H1 (cell line): ENCODE measurements around the gene NANP. TPM values are rescaled to one million over a fixed set of nuclear protein-coding genes. Genes with fewer than 3 reads are reported as not detected.

Experiments used
- CTCF ChIA-PET: fragments of 300-600 bp; sonication (Branson Sonifier 250); formaldehyde crosslinking; loops from one replicate; lab custom pipeline; 2021; ENCODE audit not compliant: partially characterized antibody; lab: Charles Lee
- POLR2A ChIA-PET: fragments of 300-600 bp; sonication (Branson Sonifier 250); formaldehyde crosslinking; loops from one replicate; lab custom pipeline; 2021; ENCODE audit warnings: inconsistent platforms; ENCODE audit not compliant: partially characterized antibody; lab: Charles Lee
- DNase-seq, 2 experiments: peaks; one replicate each; pipeline versions ENCODE4 v3.0.0 to v3.0.0-alpha.2; 2010 to 2022; ENCODE audit warnings: low spot score in 2 of 2, low read depth in 1 of 2, mixed read lengths in 1 of 2
- FAIRE-seq: peaks from 2 replicates; lab custom pipeline; 2011; peaks lifted over from hg19 to GRCh38; lab: Jason Lieb, UNC
- H2AFZ ChIP-seq: 2 replicates; pipeline ENCODE4 v1.8.1; 2012; ENCODE audit warnings: low read length, inconsistent platforms
- H2AK5ac ChIP-seq: 2 replicates; pipeline ENCODE4 v1.6.1; 2013; ENCODE audit warnings: low read depth, low read length
- H2BK120ac ChIP-seq: replicated peaks from 2 replicates; pipeline ENCODE3; 2013; ENCODE audit warnings: low read depth, low read length, inconsistent platforms
- H2BK12ac ChIP-seq: 2 replicates; pipeline ENCODE4 v1.6.1; 2013; ENCODE audit warnings: low read depth, low read length
- H2BK15ac ChIP-seq: 2 replicates; pipeline ENCODE4 v1.6.1; 2013; ENCODE audit warnings: low read length
- H2BK20ac ChIP-seq: 2 replicates; pipeline ENCODE4 v1.6.1; 2013; ENCODE audit warnings: low read length
- H2BK5ac ChIP-seq: 2 replicates; pipeline ENCODE4 v1.6.1; 2013; ENCODE audit warnings: low read depth, low read length
- H3K14ac ChIP-seq: 2 replicates; pipeline ENCODE4 v1.6.1; 2013; ENCODE audit warnings: inconsistent platforms; ENCODE audit not compliant: insufficient read length
- H3K18ac ChIP-seq: 2 replicates; pipeline ENCODE4 v1.6.1; 2013; ENCODE audit warnings: low read length; ENCODE audit errors: extremely low read depth
- H3K23ac ChIP-seq: 2 replicates; pipeline ENCODE4 v1.6.1; 2013; ENCODE audit warnings: inconsistent platforms; ENCODE audit not compliant: insufficient read length
- H3K23me2 ChIP-seq: 2 replicates; pipeline ENCODE4 v1.6.1; 2013; ENCODE audit warnings: low read depth, low read length
- H3K27ac ChIP-seq: 2 replicates; pipeline ENCODE4 v1.6.1; 2011; ENCODE audit warnings: low read depth, low read length, inconsistent platforms
- H3K27me3 ChIP-seq, 4 experiments: replicated peaks in 1 of 4; 1 replicate in 1 of 4; 2 replicates in 3 of 4; pipeline versions ENCODE4 v1.6.1 to v1.8.1; 2011 to 2013; ENCODE audit warnings: low read length in 3 of 4, mild to moderate bottlenecking in 3 of 4, inconsistent platforms in 2 of 4, mixed read lengths in 2 of 4, moderate library complexity in 1 of 4; ENCODE audit not compliant: control insufficient read depth in 3 of 4, insufficient read depth in 3 of 4; ENCODE audit errors: extremely low read depth in 1 of 4
- H3K36me3 ChIP-seq, 4 experiments: 2 replicates each; pipeline versions ENCODE4 v1.6.1 to v1.8.1; 2011 to 2013; ENCODE audit warnings: mild to moderate bottlenecking in 4 of 4, low read length in 3 of 4, moderate library complexity in 2 of 4, control low read depth in 1 of 4, inconsistent platforms in 1 of 4; ENCODE audit not compliant: insufficient read depth in 4 of 4, control insufficient read depth in 2 of 4
- H3K4ac ChIP-seq: replicated peaks from 2 replicates; pipeline ENCODE3; 2013; ENCODE audit warnings: low read length, low read depth, mixed read lengths, inconsistent platforms; ENCODE audit not compliant: insufficient read length
- H3K4me1 ChIP-seq, 4 experiments: replicated peaks in 1 of 4; 1 replicate in 1 of 4; 2 replicates in 3 of 4; pipeline versions ENCODE4 v1.6.1 to v1.8.1; 2011 to 2013; ENCODE audit warnings: low read length in 3 of 4, inconsistent platforms in 2 of 4, mixed read lengths in 1 of 4; ENCODE audit not compliant: insufficient read depth in 4 of 4, control insufficient read depth in 3 of 4
- H3K4me2 ChIP-seq, 2 experiments: 2 replicates each; pipeline versions ENCODE4 v1.6.1 to v1.8.1; 2011 to 2013; ENCODE audit warnings: low read depth in 2 of 2, low read length in 2 of 2, control low read depth in 1 of 2, inconsistent platforms in 1 of 2, mild to moderate bottlenecking in 1 of 2; ENCODE audit not compliant: insufficient read depth in 1 of 2
- H3K4me3 ChIP-seq, 4 experiments: fragments of 200-600, 300-600 bp in 1 of 4; sonication (generic), shearing (Covaris generic), sonication (Bioruptor Twin) in 1 of 4; 2 replicates each; pipeline versions ENCODE4 v1.5.1 to v1.8.1; 2011 to 2016; ENCODE audit warnings: low read length in 4 of 4, low read depth in 3 of 4, control low read depth in 2 of 4, inconsistent platforms in 2 of 4, mild to moderate bottlenecking in 2 of 4, mixed read lengths in 1 of 4, moderate library complexity in 1 of 4; ENCODE audit not compliant: insufficient read depth in 2 of 4; ENCODE audit errors: extremely low read depth in 1 of 4
- H3K56ac ChIP-seq: replicated peaks from 2 replicates; pipeline ENCODE3; 2013; ENCODE audit warnings: low read depth, mild to moderate bottlenecking, mixed read lengths, low read length, inconsistent platforms; ENCODE audit not compliant: insufficient read length
- H3K79me1 ChIP-seq: 2 replicates; pipeline ENCODE4 v1.6.1; 2013; ENCODE audit warnings: low read depth, low read length, control low read depth
- H3K79me2 ChIP-seq, 2 experiments: 2 replicates each; pipeline versions ENCODE4 v1.6.1 to v1.8.1; 2012 to 2013; ENCODE audit warnings: low read length in 2 of 2, mild to moderate bottlenecking in 2 of 2, inconsistent platforms in 1 of 2; ENCODE audit not compliant: insufficient read depth in 2 of 2, control insufficient read depth in 1 of 2
- H3K9ac ChIP-seq, 4 experiments: replicated peaks in 1 of 4; 1 replicate in 1 of 4; 2 replicates in 3 of 4; pipeline versions ENCODE4 v1.6.1 to v1.8.1; 2011 to 2013; ENCODE audit warnings: low read depth in 3 of 4, low read length in 3 of 4, control low read depth in 2 of 4, mild to moderate bottlenecking in 2 of 4, moderate library complexity in 2 of 4, inconsistent platforms in 1 of 4; ENCODE audit errors: extremely low read depth in 1 of 4
- H3K9me3 ChIP-seq, 2 experiments: 2 replicates each; pipeline versions ENCODE4 v1.6.1 to v1.8.1; 2012 to 2013; ENCODE audit warnings: mild to moderate bottlenecking in 2 of 2, moderate library complexity in 2 of 2, control low read depth in 1 of 2, inconsistent platforms in 1 of 2, low read depth in 1 of 2, low read length in 1 of 2, mixed read lengths in 1 of 2; ENCODE audit not compliant: insufficient read depth in 2 of 2
- H4K20me1 ChIP-seq, 2 experiments: replicated peaks in 1 of 2; 2 replicates each; pipeline versions ENCODE3 to v1.8.1; 2011 to 2013; ENCODE audit warnings: inconsistent platforms in 2 of 2, low read length in 2 of 2, mild to moderate bottlenecking in 1 of 2; ENCODE audit not compliant: insufficient read depth in 2 of 2, control insufficient read depth in 1 of 2
- H4K5ac ChIP-seq: 2 replicates; pipeline ENCODE4 v1.6.1; 2013; ENCODE audit warnings: low read length, low read depth, mixed read lengths, inconsistent platforms; ENCODE audit not compliant: insufficient read length
- H4K8ac ChIP-seq: 2 replicates; pipeline ENCODE4 v1.8.0; 2013; ENCODE audit warnings: mild to moderate bottlenecking, moderate library complexity, low read length, inconsistent platforms; ENCODE audit not compliant: insufficient read depth; ENCODE audit errors: extremely low read depth
- H4K91ac ChIP-seq: replicated peaks from 2 replicates; pipeline ENCODE3; 2013; ENCODE audit warnings: low read length, mixed read lengths, inconsistent platforms; ENCODE audit not compliant: insufficient read length
- CBX5 ChIP-seq: fragments of 300-800, 300-1000 bp; sonication (generic); IDR thresholded peaks from 2 replicates; pipeline ENCODE4 v1.7.1; 2016; ENCODE audit warnings: antibody characterized with exemption, low read length, low read depth
- GTF2F1 ChIP-seq: IDR thresholded peaks from 2 replicates; pipeline ENCODE4 v1.6.1; 2012; ENCODE audit warnings: low read depth, low read length, improper control_type of control experiment, borderline replicate concordance
- KDM5A ChIP-seq: fragments of 200-600 bp; IDR thresholded peaks from 2 replicates; pipeline ENCODE4 v1.7.1; 2012; ENCODE audit warnings: mild to moderate bottlenecking, low read length, inconsistent platforms, mixed read lengths
- POU5F1 ChIP-seq: IDR thresholded peaks from 2 replicates; pipeline ENCODE4 v1.6.1; 2011; ENCODE audit warnings: low read depth, mild to moderate bottlenecking, low read length, moderate library complexity
- RXRA ChIP-seq: IDR thresholded peaks from 2 replicates; pipeline ENCODE4 v1.6.1; 2011; ENCODE audit warnings: low read depth, mild to moderate bottlenecking, low read length, moderate library complexity; ENCODE audit not compliant: insufficient read depth
- SAP30 ChIP-seq: fragments of 300-600 bp; sonication (generic); IDR thresholded peaks from 2 replicates; pipeline ENCODE4 v1.7.1; 2012; ENCODE audit warnings: low read length, moderate library complexity, mild to moderate bottlenecking, inconsistent platforms; ENCODE audit not compliant: insufficient read depth, insufficient replicate concordance
- SUZ12 ChIP-seq: fragments of 200-600 bp; sonication (generic); IDR thresholded peaks from 2 replicates; pipeline ENCODE4 v1.6.1; 2012; ENCODE audit warnings: mild to moderate bottlenecking, inconsistent platforms, low read length, moderate library complexity, mixed read lengths
- TAF1 ChIP-seq: IDR thresholded peaks from 2 replicates; pipeline ENCODE4 v1.6.1; 2011; ENCODE audit warnings: mild to moderate bottlenecking, low read depth, low read length
- TEAD4 ChIP-seq: IDR thresholded peaks from 2 replicates; pipeline ENCODE4 v1.6.1; 2012; ENCODE audit warnings: low read depth, low read length, inconsistent platforms, mixed read lengths
- polyA plus RNA-seq, 7 experiments: library from polyadenylated mRNA; depleted of rRNA in 3 of 7; stranded (reverse) in 5 of 7; unstranded in 2 of 7; fragments of >200 nt in 5 of 7; fragments of 200-250 nt in 2 of 7; gene quantifications; 1 replicate in 5 of 7; 2 replicates in 1 of 7; 4 replicates in 1 of 7; pipeline versions ENCODE4 v1.2.1 to v1.2.3, GENCODE V29; 2011 to 2013; ENCODE audit warnings: missing spikeins in 2 of 7, mixed read lengths in 2 of 7
- total RNA-seq: library from RNA; stranded (reverse); fragmentation: NEBNext Ultra II Directional; extraction: Animal tissue kit (Norgen Biotek cat#: 25700); gene quantifications from 2 replicates; pipeline ENCODE4 v1.2.1, GENCODE V29; 2021
- TF ChIP-seq, protein P1 (sequence below), 3 experiments: IDR thresholded peaks; 1 replicate in 2 of 3; 2 replicates in 1 of 3; pipeline versions ENCODE4 v1.5.1 to v1.6.1; 2011; ENCODE audit warnings: low read length in 3 of 3, mild to moderate bottlenecking in 3 of 3, inconsistent platforms in 2 of 3, low read depth in 1 of 3, moderate library complexity in 1 of 3; ENCODE audit not compliant: insufficient read depth in 1 of 3; ENCODE audit errors: control extremely low read depth in 1 of 3
- TF ChIP-seq, protein P2 (sequence below): IDR thresholded peaks from 2 replicates; pipeline ENCODE4 v1.6.1; 2011; ENCODE audit warnings: low read depth, mild to moderate bottlenecking, low read length; ENCODE audit not compliant: insufficient read depth

Gene NANP
- total and polyA plus RNA-seq, 2 of the 8 experiments (the other 6 are each of a cell fraction or from before 2014, with no cell fraction given): 3.8 to 6.2 TPM

DNA sequence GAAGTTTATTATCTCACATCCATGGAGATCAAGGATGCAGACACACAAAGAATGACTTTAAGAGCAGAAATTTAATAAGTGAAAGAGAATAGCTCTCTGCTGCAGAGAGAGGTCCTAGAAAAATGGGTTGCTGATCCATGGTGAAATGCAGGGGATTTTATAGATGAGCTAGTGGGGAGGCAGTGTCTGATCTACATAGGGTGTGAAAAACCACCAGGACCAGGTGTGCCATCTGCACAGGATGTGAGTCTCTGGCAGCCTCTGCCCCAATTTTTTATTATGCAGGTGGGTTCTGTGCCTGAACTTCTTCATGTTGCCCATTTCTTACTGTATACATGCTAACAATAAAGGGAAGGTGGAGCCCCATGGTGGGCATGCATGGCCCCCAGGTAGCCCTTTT, 19.9 kb upstream of the NANP start:
- Histone ChIP-seq H3K18ac (no peak overlapping the region), H3K4me2 (no peak overlapping the region), H3K4me1 (peaks cover 0 to 3% (median 1%) of the 10 kb centered on the region in 4 experiments; a peak in 2 of 7 replicates), H3K23ac (no peak overlapping the region), H2BK12ac (no peak overlapping the region), H3K79me1 (no peaks in the 10 kb centered on the region), H3K23me2 (no peaks in the 10 kb centered on the region), H4K20me1 (no peaks in the 10 kb centered on the region), H4K8ac (no peak overlapping the region), H2BK15ac (no peak overlapping the region), H2AFZ (no peak overlapping the region), H3K79me2 (no peaks in the 10 kb centered on the region), H2BK120ac (no peak overlapping the region), H4K5ac (no peak overlapping the region), H3K4ac (no peak overlapping the region), H3K4me3 (no peak overlapping the region), H2BK5ac (no peak overlapping the region), H4K91ac (no peak overlapping the region), H3K56ac (no peak overlapping the region), H3K9me3 (no peaks in the 10 kb centered on the region), H3K14ac (no peak overlapping the region), H3K27ac (no peak overlapping the region), H3K36me3 (peaks cover 0 to 2% (median 0%) of the 10 kb centered on the region in 4 experiments; a peak in 4 of 8 replicates), H2BK20ac (no peak overlapping the region), H2AK5ac (no peak overlapping the region), H3K27me3 (no peaks in the 10 kb centered on the region), H3K9ac (no peak overlapping the region)
- FAIRE-seq: no peak
- ChIA-PET CTCF (interaction anchor here (0.5 to 1.1 kb wide), 3 partner anchors 9 to 174 kb away, joined by 3 to 4 read pairs (median 3); no protein-coding TSS in a partner anchor), POLR2A (interaction anchor here (0.8 to 2.3 kb wide), 2 partner anchors 21 to 59 kb away, joined by 3 to 7 read pairs; partner anchors contain the start of gene NINL)
- no peak for DNase-seq
- no peak for TF ChIP-seq RXRA
- no peak for TF ChIP-seq POU5F1
- no peak for TF ChIP-seq TAF1
- TF ChIP-seq SUZ12: no peak
- TF ChIP-seq SAP30: no peak
- no peak for TF ChIP-seq CBX5
- TF ChIP-seq, protein P1, sequence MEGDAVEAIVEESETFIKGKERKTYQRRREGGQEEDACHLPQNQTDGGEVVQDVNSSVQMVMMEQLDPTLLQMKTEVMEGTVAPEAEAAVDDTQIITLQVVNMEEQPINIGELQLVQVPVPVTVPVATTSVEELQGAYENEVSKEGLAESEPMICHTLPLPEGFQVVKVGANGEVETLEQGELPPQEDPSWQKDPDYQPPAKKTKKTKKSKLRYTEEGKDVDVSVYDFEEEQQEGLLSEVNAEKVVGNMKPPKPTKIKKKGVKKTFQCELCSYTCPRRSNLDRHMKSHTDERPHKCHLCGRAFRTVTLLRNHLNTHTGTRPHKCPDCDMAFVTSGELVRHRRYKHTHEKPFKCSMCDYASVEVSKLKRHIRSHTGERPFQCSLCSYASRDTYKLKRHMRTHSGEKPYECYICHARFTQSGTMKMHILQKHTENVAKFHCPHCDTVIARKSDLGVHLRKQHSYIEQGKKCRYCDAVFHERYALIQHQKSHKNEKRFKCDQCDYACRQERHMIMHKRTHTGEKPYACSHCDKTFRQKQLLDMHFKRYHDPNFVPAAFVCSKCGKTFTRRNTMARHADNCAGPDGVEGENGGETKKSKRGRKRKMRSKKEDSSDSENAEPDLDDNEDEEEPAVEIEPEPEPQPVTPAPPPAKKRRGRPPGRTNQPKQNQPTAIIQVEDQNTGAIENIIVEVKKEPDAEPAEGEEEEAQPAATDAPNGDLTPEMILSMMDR (IDR thresholded peaks at IDR 0.05; ENCODE audit: control extremely low read depth in 1 of 3, insufficient read depth in 1 of 3, low read depth in 1 of 3, low read length in 3 of 3): no peak
- TF ChIP-seq KDM5A: no peak
- TF ChIP-seq TEAD4: no peak
- TF ChIP-seq, protein P2, sequence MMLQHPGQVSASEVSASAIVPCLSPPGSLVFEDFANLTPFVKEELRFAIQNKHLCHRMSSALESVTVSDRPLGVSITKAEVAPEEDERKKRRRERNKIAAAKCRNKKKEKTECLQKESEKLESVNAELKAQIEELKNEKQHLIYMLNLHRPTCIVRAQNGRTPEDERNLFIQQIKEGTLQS: no peak
- no peak for TF ChIP-seq GTF2F1
